ENCODE data around the gene COX5A.

DNA sequence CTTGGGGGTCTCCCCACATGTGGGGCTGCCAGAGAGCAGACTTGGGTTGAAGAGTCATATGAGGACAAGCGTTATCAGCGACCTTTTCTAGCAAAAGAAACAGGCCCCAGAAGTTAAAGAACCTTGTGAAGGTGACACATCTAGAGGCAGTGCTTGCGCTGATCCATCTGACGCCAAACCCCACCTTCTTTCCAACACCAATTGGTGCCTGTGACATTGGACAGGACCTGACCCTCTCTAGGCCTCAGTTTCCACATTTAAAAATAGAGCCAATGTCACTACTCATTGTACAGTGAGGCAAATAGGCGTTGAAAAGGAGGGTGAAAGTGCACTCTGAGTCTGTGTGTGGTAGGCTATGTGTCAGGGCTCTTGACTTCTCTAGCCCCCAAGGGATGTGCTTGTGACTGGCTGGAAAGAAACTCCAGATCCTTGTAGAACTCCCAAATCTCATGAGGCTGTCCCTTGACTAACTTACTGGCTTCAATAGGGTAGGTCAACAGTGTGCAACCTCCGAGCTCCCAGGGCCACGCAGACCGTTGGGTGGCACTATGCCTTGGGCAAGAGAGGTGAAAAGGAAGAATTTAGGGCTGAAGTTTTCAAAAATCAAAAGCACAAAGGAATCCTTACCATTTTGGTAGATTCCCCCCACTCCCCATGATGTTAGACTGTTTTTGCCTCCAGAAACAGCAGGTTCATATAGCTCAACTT, 30.6 kb downstream of the COX5A start:
- TF ChIP-seq EZH2 (IDR thresholded peaks at IDR 0.05) (no peak), POLR2AphosphoS5 (IDR thresholded peaks at IDR 0.05; ENCODE audit: borderline replicate concordance, low read depth, low read length) (no peak)

All from SK-N-MC (cell line).